Vagina (tissue), 2 donors: ENCODE results near the gene MGAT5. TPM values are rescaled to one million over a fixed set of nuclear protein-coding genes. Genes with fewer than 3 reads are reported as not detected.
A peak's percentile ranks its signal among the peaks of the same experiment; 100 is the strongest.

Experiments used
- DNase-seq, 2 donors: peaks; one replicate each; pipeline ENCODE4 v3.0.0-alpha.2; 2017; ENCODE audit errors: extremely low spot score in 2 of 2
- H3K27ac ChIP-seq: fragments of 200-600 bp; sonication (generic); one replicate; pipeline ENCODE4 v1.5.1; 2019
- H3K27me3 ChIP-seq: fragments of 200-600 bp; sonication (generic); one replicate; pipeline ENCODE4 v1.5.1; 2019
- H3K36me3 ChIP-seq, 2 donors: fragments of 200-600 bp; sonication (generic); one replicate each; pipeline ENCODE4 v1.5.1; 2017 to 2019
- H3K4me1 ChIP-seq: fragments of 200-600 bp; sonication (generic); one replicate; pipeline ENCODE4 v1.5.1; 2019
- H3K4me3 ChIP-seq, 2 donors: fragments of 200-600 bp; sonication (generic); 1 replicate in 1 of 2; 2 replicates in 1 of 2; pipeline ENCODE4 v1.5.1; 2016 to 2019
- H3K9me3 ChIP-seq: fragments of 200-600 bp; sonication (generic); one replicate; pipeline ENCODE4 v1.5.1; 2019
- POLR2A ChIP-seq, 2 donors: fragments of 450-650 bp; IDR thresholded peaks; one replicate each; pipeline ENCODE4 v1.6.1; 2017; ENCODE audit warnings: antibody characterized with exemption in 2 of 2, mild to moderate bottlenecking in 2 of 2, moderate library complexity in 2 of 2
- POLR2AphosphoS5 ChIP-seq, 2 donors: sonication (generic); formaldehyde crosslinking; IDR thresholded peaks; one replicate each; pipeline ENCODE4 v1.9.0; 2017; ENCODE audit warnings: antibody characterized with exemption in 2 of 2, mild to moderate bottlenecking in 2 of 2, low read depth in 1 of 2; ENCODE audit not compliant: insufficient read depth in 1 of 2
- intact Hi-C: fragments of 100-400 bp; cut with DNase I; formaldehyde crosslinking; loops from one replicate; pipeline ENCODE4 v1.15.1; 2023
- total RNA-seq: library from RNA; depleted of rRNA; stranded (reverse); fragments of >200 nt; gene quantifications from one replicate; pipeline ENCODE4 v1.2.3, GENCODE V29; 2016
- TF ChIP-seq, protein P1 (sequence below), 3 experiments: fragments of 450-650 bp in 2 of 3; fragments of 200-600 bp in 1 of 3; sonication (generic) in 1 of 3; IDR thresholded peaks; one replicate each; pipeline ENCODE4 v1.5.1; 2017 to 2019; ENCODE audit warnings: antibody characterized with exemption in 3 of 3, mild to moderate bottlenecking in 2 of 3, moderate library complexity in 2 of 3

Gene MGAT5
- total RNA-seq, 1 donor from 2014 or later: 16.7 TPM

DNA sequence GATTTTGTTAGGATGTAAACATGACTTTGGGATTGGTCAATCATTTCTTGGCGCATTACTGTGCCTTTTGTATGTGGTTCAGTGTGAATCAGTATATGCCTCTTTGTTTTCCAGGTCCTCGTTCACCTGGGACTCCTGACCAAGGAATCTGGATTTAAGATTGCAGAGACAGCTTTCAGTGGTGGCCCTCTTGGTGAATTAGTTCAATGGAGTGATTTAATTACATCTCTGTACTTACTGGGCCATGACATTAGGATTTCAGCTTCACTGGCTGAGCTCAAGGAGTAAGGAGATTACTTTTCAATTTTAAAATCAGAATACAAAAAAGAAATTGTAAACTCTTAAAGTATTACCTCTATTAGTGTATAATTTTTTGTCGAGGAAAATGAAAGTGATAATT lies 87.6 kb downstream of the MGAT5 start:
- intact Hi-C loops: no loop called here
- DNase-seq: no peak
- no peaks in the 10 kb centered on the region for H3K9me3 ChIP-seq
- TF ChIP-seq POLR2A (IDR thresholded peaks at IDR 0.05) (no peak), POLR2AphosphoS5 (IDR thresholded peaks at IDR 0.05; ENCODE audit: insufficient read depth in 1 of 2, low read depth in 1 of 2) (no peak)
- TF ChIP-seq, protein P1, sequence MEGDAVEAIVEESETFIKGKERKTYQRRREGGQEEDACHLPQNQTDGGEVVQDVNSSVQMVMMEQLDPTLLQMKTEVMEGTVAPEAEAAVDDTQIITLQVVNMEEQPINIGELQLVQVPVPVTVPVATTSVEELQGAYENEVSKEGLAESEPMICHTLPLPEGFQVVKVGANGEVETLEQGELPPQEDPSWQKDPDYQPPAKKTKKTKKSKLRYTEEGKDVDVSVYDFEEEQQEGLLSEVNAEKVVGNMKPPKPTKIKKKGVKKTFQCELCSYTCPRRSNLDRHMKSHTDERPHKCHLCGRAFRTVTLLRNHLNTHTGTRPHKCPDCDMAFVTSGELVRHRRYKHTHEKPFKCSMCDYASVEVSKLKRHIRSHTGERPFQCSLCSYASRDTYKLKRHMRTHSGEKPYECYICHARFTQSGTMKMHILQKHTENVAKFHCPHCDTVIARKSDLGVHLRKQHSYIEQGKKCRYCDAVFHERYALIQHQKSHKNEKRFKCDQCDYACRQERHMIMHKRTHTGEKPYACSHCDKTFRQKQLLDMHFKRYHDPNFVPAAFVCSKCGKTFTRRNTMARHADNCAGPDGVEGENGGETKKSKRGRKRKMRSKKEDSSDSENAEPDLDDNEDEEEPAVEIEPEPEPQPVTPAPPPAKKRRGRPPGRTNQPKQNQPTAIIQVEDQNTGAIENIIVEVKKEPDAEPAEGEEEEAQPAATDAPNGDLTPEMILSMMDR (IDR thresholded peaks at IDR 0.05): no peak
- H3K27ac ChIP-seq: no peak overlapping the region
- no peaks in the 10 kb centered on the region for H3K27me3 ChIP-seq
- no peak overlapping the region for H3K4me3 ChIP-seq
- no peaks in the 10 kb centered on the region for H3K36me3 ChIP-seq
- no peaks in the 10 kb centered on the region for H3K4me1 ChIP-seq

DNA sequence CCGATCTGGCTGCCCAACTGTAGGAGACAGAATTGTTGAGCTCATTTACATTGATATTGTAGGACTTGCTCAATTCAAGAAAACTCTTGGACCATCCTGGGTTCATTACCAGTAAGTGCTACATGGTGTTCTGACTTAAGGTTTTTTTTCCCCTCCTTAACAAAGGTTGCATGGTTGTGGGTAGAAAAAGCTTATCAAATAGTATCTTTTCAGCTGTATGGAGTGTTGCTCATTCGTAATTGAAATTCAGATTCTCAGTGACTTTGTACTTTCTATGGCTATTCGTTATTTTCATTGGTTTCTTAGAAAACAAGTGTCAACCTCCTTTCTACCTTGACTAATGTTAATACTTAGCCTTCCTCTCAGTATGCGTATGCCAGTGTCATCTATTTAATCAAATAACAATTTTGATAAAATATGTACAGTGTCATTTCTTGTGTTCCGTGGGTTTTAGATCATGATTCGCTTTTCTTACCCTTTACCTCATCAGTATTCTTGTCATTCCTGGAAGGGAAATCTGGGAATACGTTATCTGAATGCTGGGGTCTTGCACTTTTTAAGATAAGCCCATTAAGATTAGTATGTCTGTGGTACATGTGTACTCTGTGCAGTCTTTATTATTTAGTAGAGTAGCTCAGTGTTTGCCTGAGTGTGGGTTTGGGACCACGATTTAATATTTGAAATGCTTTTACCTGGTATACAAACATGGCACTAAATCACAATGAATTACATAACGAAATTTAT lies 91.3 kb downstream of the MGAT5 start:
- no peak overlapping the region for H3K4me3 ChIP-seq
- H3K36me3 ChIP-seq: no peaks in the 10 kb centered on the region
- H3K27ac ChIP-seq: no peak overlapping the region
- TF ChIP-seq, protein P1 (IDR thresholded peaks at IDR 0.05): no peak
- no peak for TF ChIP-seq POLR2A (IDR thresholded peaks at IDR 0.05)
- TF ChIP-seq POLR2AphosphoS5 (IDR thresholded peaks at IDR 0.05; ENCODE audit: insufficient read depth in 1 of 2, low read depth in 1 of 2): no peak
- H3K4me1 ChIP-seq: no peaks in the 10 kb centered on the region
- H3K9me3 ChIP-seq: no peaks in the 10 kb centered on the region
- intact Hi-C loops: no loop called here
- H3K27me3 ChIP-seq: no peaks in the 10 kb centered on the region
- DNase-seq: no peak

DNA sequence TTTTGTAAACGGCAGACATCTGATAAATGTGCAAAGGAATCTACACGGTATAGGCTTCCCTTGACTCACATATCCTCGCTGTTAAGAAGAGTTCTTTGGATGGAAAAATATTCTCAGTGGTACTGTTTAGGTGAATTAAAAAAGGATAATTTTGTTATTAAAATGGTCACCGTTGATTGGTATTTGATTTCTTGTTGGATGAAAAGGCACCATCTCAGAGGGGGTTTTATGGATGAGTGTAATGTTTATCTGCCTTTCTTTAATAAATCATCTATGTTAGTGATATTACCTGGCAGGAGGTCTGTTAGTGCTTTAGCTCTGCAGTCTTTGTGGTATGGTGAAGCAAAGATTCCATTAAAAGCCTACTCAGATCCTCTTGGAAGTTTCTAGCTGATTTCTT lies 92.3 kb downstream of the MGAT5 start:
- no peaks in the 10 kb centered on the region for H3K27me3 ChIP-seq
- TF ChIP-seq, protein P1 (IDR thresholded peaks at IDR 0.05): no peak
- TF ChIP-seq POLR2A (IDR thresholded peaks at IDR 0.05): no peak
- no peak for TF ChIP-seq POLR2AphosphoS5 (IDR thresholded peaks at IDR 0.05; ENCODE audit: insufficient read depth in 1 of 2, low read depth in 1 of 2)

DNA sequence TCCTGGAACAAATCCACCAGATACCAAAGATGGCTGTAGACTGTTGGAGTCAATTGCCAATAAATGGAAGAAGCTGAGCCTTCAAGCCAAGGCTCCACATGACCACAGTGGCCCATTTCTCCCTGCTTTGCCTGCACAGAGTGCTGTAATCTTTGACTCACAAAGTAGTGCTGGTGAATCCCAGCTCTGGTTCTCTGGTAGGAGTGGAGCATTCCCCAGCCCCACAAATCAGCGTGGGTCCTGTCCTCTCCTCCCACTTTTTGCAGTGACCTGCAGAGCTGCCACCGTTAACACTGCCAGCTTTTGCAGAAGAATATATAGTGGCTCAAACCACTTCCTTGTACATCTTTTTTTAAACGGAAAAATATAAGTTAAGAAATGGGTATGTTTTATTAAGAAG lies 93.9 kb downstream of the MGAT5 start:
- TF ChIP-seq POLR2A (IDR thresholded peaks at IDR 0.05) (no peak), POLR2AphosphoS5 (IDR thresholded peaks at IDR 0.05; ENCODE audit: insufficient read depth in 1 of 2, low read depth in 1 of 2) (no peak)
- TF ChIP-seq, protein P1 (IDR thresholded peaks at IDR 0.05): no peak
- no peak for DNase-seq
- H3K36me3 ChIP-seq: no peaks in the 10 kb centered on the region
- H3K4me3 ChIP-seq: no peak overlapping the region
- no peaks in the 10 kb centered on the region for H3K9me3 ChIP-seq
- no peaks in the 10 kb centered on the region for H3K4me1 ChIP-seq
- intact Hi-C loops: no loop called here
- H3K27me3 ChIP-seq: no peaks in the 10 kb centered on the region
- peak overlapping the region; percentile 12 for H3K27ac ChIP-seq

More for the DNA sequence above, 92.3 kb downstream of the MGAT5 start:
- H3K9me3 ChIP-seq: no peaks in the 10 kb centered on the region
- intact Hi-C loops: no loop called here
- no peak overlapping the region for H3K27ac ChIP-seq
- H3K36me3 ChIP-seq: no peaks in the 10 kb centered on the region
- H3K4me1 ChIP-seq: no peaks in the 10 kb centered on the region
- H3K4me3 ChIP-seq: no peak overlapping the region
- DNase-seq: no peak

DNA sequence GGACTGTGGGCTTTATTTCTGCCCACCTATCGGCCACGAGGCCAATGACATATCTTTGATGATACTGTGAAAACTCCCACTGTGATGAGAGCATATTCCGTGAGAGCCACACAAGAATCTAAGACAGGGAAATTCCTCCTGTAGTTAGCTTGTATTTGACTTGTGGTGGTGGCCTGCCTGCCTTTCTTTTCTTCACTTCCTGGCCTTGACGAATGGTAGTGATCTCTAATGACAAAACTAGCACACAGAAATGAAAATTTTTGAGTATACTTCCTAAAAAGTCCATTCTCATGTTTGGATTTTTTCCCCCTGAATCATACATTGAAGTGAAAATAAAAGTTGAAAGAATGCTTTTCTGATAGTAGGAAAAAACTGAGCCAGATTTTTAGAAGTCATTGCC lies 94.4 kb downstream of the MGAT5 start:
- Histone ChIP-seq H3K27ac (peak overlapping the region; percentile 12), H3K4me3 (no peak overlapping the region), H3K9me3 (no peaks in the 10 kb centered on the region), H3K4me1 (no peaks in the 10 kb centered on the region), H3K27me3 (no peaks in the 10 kb centered on the region), H3K36me3 (no peaks in the 10 kb centered on the region)
- DNase-seq: no peak
- TF ChIP-seq, protein P1 (IDR thresholded peaks at IDR 0.05): no peak
- TF ChIP-seq POLR2AphosphoS5 (IDR thresholded peaks at IDR 0.05; ENCODE audit: insufficient read depth in 1 of 2, low read depth in 1 of 2) (no peak), POLR2A (IDR thresholded peaks at IDR 0.05) (no peak)
- intact Hi-C loops: no loop called here
